Measurements from ENCODE around the gene MYO9A.

The MYO9A gene

GRCh38 chr15:72047020-72047419 is 70.9 kb downstream of the MYO9A start:
- TF ChIP-seq CTCF (IDR thresholded peaks at IDR 0.05; ENCODE audit: insufficient read depth, low read length, missing control alignments): no peak
- CTCF ChIA-PET: no interaction called here
- POLR2A ChIA-PET: no interaction called here

GRCh38 chr15:72044956-72045355 is 73.0 kb downstream of the MYO9A start:
- H3K4me3 ChIP-seq (ENCODE audit: low read depth, low read length): no peak overlapping the region
- no peak for DNase-seq (ENCODE audit: low read depth, low spot score)
- CTCF ChIA-PET: no interaction called here
- TF ChIP-seq CTCF (IDR thresholded peaks at IDR 0.05; ENCODE audit: insufficient read depth, low read length, missing control alignments): no peak
- POLR2A ChIA-PET: no interaction called here

More at GRCh38 chr15:72047020-72047419, 70.9 kb downstream of the MYO9A start:
- H3K4me3 ChIP-seq (ENCODE audit: low read depth, low read length): no peak overlapping the region
- DNase-seq (ENCODE audit: low read depth, low spot score): no peak

- CTCF ChIA-PET: interaction anchor here (0.7 kb wide), 1 partner anchor 25 kb away, joined by 4 read pairs; no protein-coding TSS in a partner anchor
- no peak for DNase-seq (ENCODE audit: low read depth, low spot score)
- POLR2A ChIA-PET: no interaction called here
- no peak for TF ChIP-seq CTCF (IDR thresholded peaks at IDR 0.05; ENCODE audit: insufficient read depth, low read length, missing control alignments)
- H3K4me3 ChIP-seq (ENCODE audit: low read depth, low read length): no peak overlapping the region
Observed at GRCh38 chr15:72042865-72043264, 75.1 kb downstream of the MYO9A start.

- CTCF ChIA-PET: no interaction called here
Observed at GRCh38 chr15:72042054-72042453, 75.9 kb downstream of the MYO9A start.

GRCh38 chr15:72037321-72037720 is 80.6 kb downstream of the MYO9A start:
- no peak for TF ChIP-seq CTCF (IDR thresholded peaks at IDR 0.05; ENCODE audit: insufficient read depth, low read length, missing control alignments)
- ChIA-PET CTCF (no interaction called here), POLR2A (no interaction called here)
- DNase-seq (ENCODE audit: low read depth, low spot score): no peak
- no peak overlapping the region for H3K4me3 ChIP-seq (ENCODE audit: low read depth, low read length)

More at GRCh38 chr15:72042054-72042453, 75.9 kb downstream of the MYO9A start:
- no peak for DNase-seq (ENCODE audit: low read depth, low spot score)
- no peak for TF ChIP-seq CTCF (IDR thresholded peaks at IDR 0.05; ENCODE audit: insufficient read depth, low read length, missing control alignments)
- POLR2A ChIA-PET: no interaction called here
- no peak overlapping the region for H3K4me3 ChIP-seq (ENCODE audit: low read depth, low read length)

GRCh38 chr15:72034859-72035650 is 82.9 kb downstream of the MYO9A start:
- ChIA-PET POLR2A (no interaction called here), CTCF (no interaction called here)
- DNase-seq (ENCODE audit: low read depth, low spot score): no peak
- TF ChIP-seq CTCF (IDR thresholded peaks at IDR 0.05; ENCODE audit: insufficient read depth, low read length, missing control alignments): no peak
- no peak overlapping the region for H3K4me3 ChIP-seq (ENCODE audit: low read depth, low read length)

All from AG04449 (cell line).